IPS-NIHi11 (cell line): ENCODE results near the gene ASPSCR1.

Source experiments
- DNase-seq: peaks from one replicate; pipeline ENCODE4 v3.0.0; 2012; ENCODE audit warnings: mixed read lengths, low spot score

The ASPSCR1 gene

DNA sequence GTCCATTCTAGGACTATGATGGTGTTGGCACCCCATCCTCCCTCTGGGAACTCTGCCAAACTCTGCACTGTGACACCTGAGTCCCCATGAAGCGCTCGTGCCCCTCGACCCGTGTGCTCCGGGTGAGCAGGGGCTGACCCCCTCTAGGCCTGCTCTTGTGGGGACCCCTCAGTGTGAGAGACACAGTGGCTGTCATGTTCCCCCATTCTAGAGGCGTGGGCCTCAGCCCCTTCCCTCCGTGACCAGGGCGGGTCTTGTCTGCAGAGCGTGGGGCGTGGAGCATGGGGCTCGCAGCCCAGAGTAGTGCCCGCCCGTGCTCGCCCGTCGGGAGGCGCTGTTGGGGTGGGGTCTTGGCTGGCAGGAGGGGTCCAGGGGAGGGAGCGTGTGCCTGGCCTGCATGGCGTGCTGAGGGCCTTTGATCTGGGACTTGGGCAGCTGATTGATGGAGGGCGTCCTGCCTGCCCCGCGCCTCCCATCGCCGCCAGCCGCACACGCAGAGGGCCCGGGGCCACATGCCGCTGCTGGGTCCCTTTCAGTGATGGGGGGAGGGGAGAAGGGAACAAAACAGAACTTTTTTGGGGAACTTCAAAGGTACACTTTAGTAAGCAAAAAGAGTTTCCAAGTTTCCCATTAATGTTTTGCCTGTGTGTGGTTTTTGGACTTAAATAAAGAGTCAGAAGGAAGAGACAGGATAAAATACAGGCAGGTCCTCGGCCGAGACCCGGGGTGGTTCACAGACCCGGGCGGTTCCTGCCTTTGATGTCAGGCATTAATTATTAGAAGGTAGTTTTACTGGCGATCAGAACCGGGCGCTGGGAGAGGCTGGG, 22.8 kb downstream of the ASPSCR1 start:
- DNase-seq = no peak

DNA sequence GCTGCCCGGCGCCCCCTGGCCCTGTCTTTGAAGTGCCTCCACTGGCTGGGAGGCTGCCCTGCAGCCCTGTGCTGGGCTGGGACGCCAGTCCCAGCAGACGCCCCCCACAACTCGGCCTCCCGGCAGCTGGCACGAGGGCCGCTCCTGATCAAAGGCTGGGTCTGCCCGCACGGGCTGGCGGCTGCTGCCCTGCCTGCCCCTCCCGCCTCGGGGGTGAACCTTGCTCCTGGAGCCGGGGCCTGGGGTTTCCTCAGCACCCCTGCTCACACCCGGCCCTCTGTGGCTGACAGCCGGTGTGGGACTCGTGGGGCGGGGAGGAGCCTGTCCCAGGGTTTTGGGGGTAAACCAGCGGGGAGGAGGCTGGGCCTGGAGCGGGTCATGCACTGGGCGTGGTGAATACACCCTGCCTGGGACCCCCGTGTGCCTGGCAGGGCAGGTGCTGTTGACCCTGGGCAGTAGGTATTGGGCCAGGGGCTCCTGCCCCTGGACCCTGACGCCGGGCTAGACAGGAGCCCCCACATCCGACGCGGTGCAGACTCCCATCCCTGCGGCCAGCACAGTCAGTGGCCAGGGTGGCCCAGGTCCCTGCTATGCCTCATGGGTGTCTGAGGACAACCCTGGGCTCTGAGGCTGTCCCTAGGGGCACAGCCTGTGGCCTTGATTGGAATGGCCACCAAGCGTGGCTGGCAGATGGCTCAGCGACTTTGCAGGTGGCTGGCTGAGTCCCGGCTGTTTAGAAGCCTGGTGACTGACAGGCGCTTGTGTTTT, 23.6 kb downstream of the ASPSCR1 start:
- no peak for DNase-seq

GRCh38 chr17:82001571-82002056, 24.2 kb downstream of the ASPSCR1 start:
- DNase-seq = no peak

DNA sequence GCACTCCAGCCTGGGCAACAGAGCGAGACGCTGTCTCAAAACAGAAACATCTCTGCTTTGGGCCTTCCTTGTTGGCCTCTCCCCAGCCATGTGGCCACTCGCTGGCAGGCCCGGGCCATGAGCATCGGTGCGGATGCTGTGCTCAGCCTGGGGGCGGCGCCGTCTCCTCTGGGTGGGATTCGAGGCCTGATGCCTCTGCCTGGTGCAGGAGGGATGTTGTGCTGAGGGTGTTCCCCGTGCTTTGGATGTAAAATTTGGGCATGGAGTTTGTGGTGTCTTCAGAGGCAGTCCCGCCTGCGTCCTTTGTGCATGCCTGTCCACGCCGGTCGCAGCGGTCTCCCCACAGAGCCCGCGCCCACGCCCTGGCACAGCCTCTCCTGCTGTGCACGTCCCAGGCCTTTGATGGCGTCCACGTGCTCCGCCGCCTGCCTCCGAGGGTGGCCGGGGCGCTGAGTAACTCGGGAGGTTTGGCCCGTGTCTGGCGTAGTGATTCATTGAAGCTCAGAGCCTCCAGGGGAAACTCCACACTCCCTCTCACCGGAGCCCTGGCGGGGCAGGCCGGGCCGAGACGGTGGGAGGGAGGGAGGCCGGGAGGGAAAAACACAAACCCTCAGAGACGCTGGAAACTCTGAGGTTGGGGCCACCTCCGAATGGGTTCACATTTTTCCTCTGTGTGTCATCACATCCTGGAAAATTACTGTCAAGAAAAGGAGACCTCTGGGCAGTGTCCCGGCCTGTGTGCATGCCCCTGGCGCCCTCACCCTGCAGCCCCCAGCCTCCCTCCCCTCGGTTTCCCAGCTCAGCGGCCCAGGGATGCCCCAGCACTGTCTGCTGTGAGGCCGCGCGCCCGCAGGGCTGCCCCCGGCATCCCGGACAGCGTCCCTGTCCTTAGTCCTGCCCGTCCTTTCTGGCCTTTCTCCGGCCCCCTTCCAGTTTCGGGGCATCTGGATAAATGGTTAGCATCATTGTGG, 26.3 kb downstream of the ASPSCR1 start:
- DNase-seq = peak; percentile 63

DNA sequence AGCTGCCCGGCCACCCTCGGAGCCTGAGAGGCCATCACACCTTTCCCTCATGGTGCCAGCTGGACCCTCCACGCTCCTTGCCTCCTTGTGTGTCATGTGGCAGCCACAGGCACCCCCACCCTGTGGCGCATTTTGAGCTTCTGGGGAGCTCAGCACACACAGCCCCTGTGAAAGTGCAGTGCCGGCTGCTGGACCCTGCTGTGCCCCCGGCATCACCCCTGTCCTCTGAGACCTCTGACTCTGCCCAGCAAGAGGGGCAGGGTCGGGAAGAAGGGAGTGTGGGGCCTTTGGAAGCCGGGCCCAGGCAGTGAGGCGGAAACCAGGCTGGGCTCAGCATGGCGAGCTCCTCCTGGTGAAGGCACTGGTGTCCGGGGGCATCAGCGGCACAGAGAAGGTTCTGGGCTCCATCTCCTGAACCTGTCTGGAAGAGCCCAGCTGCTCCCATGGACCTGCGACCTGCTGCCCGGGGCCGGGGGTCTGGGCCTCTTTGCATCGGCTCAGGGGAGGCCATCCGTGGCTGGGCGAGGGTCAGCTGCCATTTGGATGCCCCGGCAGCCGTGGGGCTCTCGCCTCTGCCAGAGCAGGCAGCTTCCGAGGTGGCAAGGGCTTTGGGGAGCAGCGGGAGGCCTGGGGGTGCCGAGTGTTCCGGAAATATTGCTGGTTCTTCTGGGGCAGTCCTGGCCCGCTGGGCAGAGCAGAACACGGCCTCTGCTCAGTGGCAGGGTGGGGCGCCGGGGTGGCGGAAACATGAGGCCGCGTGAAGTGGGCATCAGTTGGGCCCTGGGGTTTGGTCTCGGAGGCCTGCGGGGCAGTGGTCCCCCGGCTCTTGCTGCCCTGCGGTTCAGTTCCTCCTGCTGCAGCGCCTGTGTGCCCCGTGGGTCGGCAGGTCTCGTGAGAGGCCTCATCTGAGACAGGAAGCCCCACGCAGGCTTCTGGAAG, 27.4 kb downstream of the ASPSCR1 start:
- DNase-seq = no peak

GRCh38 chr17:82005701-82006348, 28.4 kb downstream of the ASPSCR1 start:
- DNase-seq = no peak

DNA sequence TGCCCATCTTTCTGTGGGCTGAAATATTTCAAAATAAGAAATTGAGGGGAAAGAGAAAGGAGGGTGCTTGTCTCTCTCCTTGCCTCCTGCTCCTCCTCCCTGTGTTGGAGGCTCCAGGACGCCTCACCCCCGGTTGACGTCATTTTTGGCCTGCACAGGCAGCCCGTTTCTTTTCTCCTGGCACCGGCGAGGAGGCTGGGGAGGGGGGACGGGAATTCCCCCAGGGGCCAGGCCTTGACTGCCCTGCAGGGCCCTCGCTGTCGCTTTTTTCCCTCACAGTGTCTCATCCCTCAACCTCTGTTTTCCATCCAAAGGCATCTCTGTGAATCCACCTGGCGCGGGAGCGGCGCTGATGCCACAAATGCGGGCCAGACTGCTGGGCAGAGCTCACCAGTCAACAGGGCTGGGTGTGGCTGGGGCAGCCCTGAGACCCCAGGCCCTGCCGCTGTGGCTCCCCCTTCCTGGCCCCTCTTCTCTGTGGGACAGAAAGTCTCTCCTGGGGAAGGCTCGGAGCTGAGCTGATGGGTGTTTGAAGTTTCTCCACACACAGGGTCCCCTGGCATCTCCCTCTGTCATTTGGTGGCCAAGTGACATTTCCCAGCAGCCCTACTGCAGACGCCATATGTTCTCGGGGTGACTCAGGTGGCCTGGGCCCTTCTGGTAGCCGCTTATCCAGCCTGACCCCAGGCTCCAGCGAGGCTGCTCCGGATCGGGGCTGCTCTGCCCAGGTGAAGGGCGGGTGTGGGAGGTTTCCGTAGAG, 29.2 kb downstream of the ASPSCR1 start:
- no peak for DNase-seq

DNA sequence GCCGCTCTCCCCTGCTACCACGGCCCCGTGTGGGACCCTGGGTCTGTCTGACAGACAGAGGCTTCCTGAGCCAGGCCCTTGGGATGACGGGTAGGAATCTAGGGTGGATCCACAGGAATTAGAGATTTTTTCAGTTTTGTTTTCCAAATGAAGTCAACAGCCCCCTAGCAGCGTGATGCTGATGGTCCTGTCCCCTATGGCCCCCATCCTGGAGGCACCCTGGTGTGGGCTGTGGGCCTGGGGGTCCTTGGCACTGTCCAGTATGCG, 29.7 kb downstream of the ASPSCR1 start:
- DNase-seq = no peak

- no peak for DNase-seq
Observed at GRCh38 chr17:82007495-82008257, 30.2 kb downstream of the ASPSCR1 start.

DNA sequence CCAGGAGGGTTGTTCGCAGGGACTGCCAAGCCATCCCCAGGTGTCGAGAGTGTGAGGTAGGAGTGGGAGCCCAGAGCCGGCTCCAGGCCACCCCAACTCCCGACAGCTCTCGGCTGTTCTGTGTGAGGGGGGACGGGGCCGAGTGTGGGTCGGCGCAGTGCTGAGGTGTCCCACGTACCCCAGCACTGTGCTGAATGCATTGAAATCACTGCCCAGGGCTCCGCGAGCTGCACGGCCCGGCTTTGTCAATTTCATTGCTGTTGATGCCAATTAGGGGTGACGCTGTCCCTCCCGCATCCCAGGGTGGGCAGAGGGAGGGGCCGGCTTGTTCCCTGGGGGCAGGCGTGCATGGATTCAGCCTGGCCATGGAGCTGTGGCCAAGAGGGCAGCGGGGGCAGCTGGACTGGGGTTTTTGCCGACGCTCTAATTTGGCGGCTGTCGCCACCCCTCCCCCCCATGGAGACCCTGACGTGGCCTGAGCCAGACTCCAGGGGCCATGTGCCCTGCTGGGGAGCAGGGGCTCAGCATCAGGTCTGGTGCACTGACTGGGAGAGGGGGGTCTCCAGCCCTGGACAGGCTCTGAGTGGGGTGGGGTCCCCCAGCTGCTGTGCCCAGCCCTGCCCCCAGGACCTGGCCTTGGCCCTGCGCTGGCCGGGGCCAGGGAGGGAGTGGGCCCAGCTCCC, 31.0 kb downstream of the ASPSCR1 start:
- no peak for DNase-seq

DNA sequence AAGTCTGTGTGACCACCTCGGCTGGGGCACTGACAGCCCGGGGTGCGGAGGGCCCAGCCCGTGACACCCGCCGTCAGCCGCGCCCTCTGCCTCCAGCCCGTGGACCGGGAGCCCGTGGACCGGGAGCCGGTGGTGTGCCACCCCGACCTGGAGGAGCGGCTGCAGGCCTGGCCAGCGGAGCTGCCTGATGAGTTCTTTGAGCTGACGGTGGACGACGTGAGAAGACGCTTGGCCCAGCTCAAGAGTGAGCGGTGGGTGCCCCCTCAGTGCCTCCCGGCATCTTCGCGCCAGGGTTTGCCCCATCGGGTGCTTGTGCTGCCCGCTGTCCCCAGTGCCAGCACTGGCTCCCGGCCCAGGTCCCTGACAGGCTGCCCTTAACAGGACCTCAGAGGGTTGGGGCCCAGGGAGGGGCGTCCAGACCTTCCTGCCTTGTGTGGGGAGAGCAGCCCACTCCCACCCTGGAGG, 31.5 kb downstream of the ASPSCR1 start:
- no peak for DNase-seq

DNA sequence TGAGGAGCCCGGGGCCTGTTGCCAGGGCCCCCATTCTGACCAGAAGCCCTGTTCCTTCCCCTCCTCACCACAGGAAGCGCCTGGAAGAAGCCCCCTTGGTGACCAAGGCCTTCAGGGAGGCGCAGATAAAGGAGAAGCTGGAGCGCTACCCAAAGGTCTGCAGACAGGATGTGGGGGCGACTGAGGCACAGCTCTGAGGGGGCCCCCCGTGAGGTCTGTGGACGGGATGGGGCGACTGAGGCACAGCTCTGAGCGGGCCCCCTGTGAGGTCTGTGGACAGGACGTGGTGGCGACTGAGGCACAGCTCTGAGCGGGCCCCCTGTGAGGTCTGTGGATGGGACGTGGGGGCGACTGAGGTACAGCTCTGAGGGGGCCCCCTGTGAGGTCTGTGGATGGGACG, 32.0 kb downstream of the ASPSCR1 start:
- DNase-seq = no peak

DNA sequence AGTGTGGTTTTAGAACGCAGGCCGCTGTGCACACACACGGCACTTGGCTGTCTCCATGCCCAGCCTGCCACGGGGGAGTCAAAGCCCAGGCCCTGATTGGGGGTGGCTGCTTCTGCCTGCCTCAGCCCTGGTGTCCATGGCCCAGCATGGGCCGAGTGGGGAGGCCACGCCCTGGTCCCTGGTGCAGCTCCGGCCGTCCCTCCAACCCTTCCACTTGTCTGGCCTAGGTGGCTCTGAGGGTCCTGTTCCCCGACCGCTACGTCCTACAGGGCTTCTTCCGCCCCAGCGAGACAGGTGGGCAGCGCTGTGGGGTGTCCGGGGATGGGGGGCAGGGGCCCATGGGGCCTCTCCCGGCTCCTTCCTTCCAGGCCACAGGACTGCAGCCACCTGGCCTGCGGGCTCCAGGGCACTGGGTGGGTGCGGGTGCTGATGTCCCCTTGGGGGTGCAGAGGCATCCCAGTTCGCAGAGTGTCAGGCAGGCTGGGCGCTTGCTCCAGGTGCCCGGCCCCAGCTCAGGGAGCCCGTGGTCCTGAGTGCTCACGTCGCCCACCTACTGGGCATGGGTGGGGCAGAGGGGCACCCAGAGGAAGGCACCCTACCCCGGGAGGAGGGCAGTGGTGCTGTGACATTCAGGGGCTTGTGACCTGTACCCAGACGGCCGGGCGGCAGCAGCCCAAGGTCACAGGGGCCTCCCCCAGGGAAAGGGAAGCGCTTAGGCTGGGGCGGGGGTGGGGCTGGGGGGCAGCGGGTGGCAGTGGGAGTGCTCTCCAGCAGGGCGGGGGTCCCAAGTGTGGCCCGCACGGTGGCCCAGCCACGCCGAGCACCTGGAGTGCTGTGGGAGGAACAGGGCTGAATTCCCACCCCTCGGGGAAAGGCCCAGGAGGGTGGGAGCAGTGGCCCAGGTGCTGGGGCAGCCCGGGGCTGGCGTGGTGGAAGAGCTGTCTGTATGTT, 33.4 kb downstream of the ASPSCR1 start:
- peak; percentile 27 for DNase-seq

GRCh38 chr17:82011617-82012187, 34.3 kb downstream of the ASPSCR1 start:
- DNase-seq = no peak

- no peak for DNase-seq
Observed at GRCh38 chr17:82012261-82012639, 34.8 kb downstream of the ASPSCR1 start.

DNA sequence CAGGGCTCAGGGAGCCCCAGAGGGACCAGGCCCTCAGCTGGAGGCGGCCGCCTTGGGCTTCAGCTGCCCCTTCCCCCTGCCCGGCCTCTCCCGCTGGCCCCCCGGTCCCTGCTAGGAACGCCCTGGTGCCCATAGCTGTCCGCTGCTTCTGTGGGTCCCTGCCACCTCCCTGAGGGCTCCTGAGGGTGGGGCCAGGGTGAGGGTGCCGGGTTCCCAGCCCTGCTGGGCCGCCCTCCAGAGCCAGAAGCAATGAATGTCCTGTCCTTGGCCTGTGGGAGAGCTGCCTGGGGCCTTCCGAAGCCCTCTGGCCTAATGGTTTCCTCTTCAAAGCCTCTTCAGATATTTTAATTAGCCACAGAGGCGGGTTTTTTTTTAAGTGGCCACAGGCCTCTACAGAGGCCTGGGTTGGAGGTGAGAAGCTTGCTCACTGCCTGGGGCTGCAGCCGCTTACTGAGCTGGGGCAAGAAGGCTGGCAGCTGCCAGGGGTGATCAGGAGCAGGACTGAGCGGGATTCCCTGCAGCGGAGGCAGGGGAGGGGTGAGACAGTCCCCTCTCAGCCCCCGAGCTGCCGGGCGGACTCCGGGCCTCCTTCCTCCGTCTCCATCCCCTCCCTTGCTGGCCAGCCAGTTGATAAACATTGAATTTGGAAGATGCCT, 35.3 kb downstream of the ASPSCR1 start:
- peak; percentile 20 for DNase-seq
